Neuron (in vitro differentiated cells): ENCODE data around the gene RPA1.
"Not testable (repeated sequence)": the region's sequence is repeated elsewhere in the genome, so short reads cannot be mapped to it uniquely, and the experiment has no call there.

ENCODE experiments used
- H2AFZ ChIP-seq: one replicate; pipeline ENCODE4 v1.6.1; 2013; ENCODE audit warnings: low read depth, mild to moderate bottlenecking, inconsistent platforms, low read length, moderate library complexity
- H3K27me3 ChIP-seq: one replicate; pipeline ENCODE4 v1.6.1; 2013; ENCODE audit warnings: low read length; ENCODE audit not compliant: insufficient read depth
- H3K36me3 ChIP-seq: one replicate; pipeline ENCODE4 v1.6.1; 2013; ENCODE audit warnings: low read length; ENCODE audit not compliant: insufficient read depth
- H3K4me1 ChIP-seq: one replicate; pipeline ENCODE4 v1.6.1; 2013; ENCODE audit warnings: low read length; ENCODE audit not compliant: insufficient read depth
- H3K4me3 ChIP-seq: 2 replicates; pipeline ENCODE4 v1.5.1; 2013; ENCODE audit warnings: mild to moderate bottlenecking, low read length, moderate library complexity
- H3K9me3 ChIP-seq: one replicate; pipeline ENCODE4 v1.6.1; 2013; ENCODE audit warnings: low read length

RPA1 gene

DNA sequence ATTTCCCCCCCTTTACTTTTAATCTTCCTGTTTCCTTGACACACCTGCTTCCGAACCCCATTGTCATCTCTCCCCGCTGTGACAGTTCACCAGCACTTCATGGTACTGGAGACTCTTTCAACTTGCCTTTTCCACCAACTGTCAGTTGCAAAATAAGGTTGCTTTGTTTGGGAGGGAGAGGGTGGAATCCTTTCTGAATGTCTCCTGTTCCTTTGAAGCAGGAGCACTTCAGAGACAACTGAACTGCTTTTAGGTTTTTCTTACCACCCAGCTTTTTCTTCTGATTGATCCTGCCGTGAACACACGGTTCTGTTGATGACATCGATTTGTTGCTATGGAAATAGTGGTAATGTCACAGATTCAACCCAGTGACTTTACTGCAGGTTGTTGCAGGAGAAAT, 42.0 kb downstream of the RPA1 start:
- no peak overlapping the region for H2AFZ ChIP-seq
- no peaks in the 10 kb centered on the region for H3K9me3 ChIP-seq
- H3K4me1 ChIP-seq: no peaks in the 10 kb centered on the region
- H3K4me3 ChIP-seq: no peak overlapping the region
- peaks cover 53% of the 10 kb centered on the region for H3K36me3 ChIP-seq
- no peaks in the 10 kb centered on the region for H3K27me3 ChIP-seq

GRCh38 chr17:1872254-1872653, 42.4 kb downstream of the RPA1 start:
- no peak overlapping the region for H2AFZ ChIP-seq
- H3K9me3 ChIP-seq: no peaks in the 10 kb centered on the region
- H3K4me1 ChIP-seq: no peaks in the 10 kb centered on the region
- H3K36me3 ChIP-seq: peaks cover 58% of the 10 kb centered on the region
- no peak overlapping the region for H3K4me3 ChIP-seq
- H3K27me3 ChIP-seq: no peaks in the 10 kb centered on the region

GRCh38 chr17:1872976-1873375, 43.2 kb downstream of the RPA1 start:
- Histone ChIP-seq H3K4me3 (no peak overlapping the region), H2AFZ (no peak overlapping the region), H3K4me1 (no peaks in the 10 kb centered on the region), H3K36me3 (peaks cover 63% of the 10 kb centered on the region), H3K9me3 (no peaks in the 10 kb centered on the region), H3K27me3 (no peaks in the 10 kb centered on the region)

DNA sequence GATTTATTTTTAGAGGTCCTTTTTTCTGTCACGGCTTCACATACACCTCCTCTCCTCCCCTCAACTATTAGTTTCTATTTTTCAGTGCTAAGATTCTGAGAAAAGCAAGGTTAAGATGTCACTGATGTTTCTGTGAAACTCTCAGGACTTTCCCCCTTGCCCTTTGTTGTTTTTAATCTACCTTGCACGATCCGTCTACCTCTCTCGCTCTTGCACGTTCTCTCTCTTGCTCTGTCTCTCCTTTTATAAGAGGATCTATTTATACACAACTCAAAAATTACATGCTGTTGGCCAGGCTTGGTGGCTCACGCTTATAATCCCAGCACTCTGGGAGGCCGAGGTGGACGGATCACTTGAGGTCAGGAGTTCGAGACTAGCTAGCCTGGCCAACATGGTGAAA, 43.6 kb downstream of the RPA1 start:
- no peaks in the 10 kb centered on the region for H3K27me3 ChIP-seq
- H2AFZ ChIP-seq: no peak overlapping the region
- H3K4me1 ChIP-seq: no peaks in the 10 kb centered on the region
- no peak overlapping the region for H3K4me3 ChIP-seq
- H3K36me3 ChIP-seq: peaks cover 65% of the 10 kb centered on the region
- H3K9me3 ChIP-seq: no peaks in the 10 kb centered on the region

DNA sequence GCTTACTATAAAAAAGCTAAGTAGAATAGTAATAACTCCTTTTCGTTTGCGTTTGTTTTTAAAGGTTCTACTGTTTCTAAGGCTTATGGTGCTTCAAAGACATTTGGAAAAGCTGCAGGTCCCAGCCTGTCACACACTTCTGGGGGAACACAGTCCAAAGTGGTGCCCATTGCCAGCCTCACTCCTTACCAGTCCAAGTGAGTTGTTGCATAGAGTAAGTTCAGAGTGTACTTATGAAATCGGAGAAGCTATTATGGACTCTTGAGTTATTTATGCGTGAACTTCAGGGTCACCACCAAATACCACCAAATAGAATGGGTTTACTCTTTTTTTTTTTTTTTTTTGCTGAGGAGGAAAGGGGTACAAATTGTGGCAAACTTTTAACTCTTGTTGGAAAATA, 45.8 kb downstream of the RPA1 start:
- no peaks in the 10 kb centered on the region for H3K27me3 ChIP-seq
- H2AFZ ChIP-seq: no peak overlapping the region
- H3K9me3 ChIP-seq: no peaks in the 10 kb centered on the region
- peaks cover 6% of the 10 kb centered on the region for H3K4me1 ChIP-seq
- H3K36me3 ChIP-seq: peaks cover 74% of the 10 kb centered on the region
- no peak overlapping the region for H3K4me3 ChIP-seq

GRCh38 chr17:1878419-1879121, 48.8 kb downstream of the RPA1 start:
- H3K4me1 ChIP-seq: peaks cover 15% of the 10 kb centered on the region
- H3K4me3 ChIP-seq: no peak overlapping the region
- H2AFZ ChIP-seq: no peak overlapping the region
- peaks cover under 1% of the 10 kb centered on the region for H3K9me3 ChIP-seq
- no peaks in the 10 kb centered on the region for H3K27me3 ChIP-seq
- H3K36me3 ChIP-seq: peaks cover 77% of the 10 kb centered on the region

DNA sequence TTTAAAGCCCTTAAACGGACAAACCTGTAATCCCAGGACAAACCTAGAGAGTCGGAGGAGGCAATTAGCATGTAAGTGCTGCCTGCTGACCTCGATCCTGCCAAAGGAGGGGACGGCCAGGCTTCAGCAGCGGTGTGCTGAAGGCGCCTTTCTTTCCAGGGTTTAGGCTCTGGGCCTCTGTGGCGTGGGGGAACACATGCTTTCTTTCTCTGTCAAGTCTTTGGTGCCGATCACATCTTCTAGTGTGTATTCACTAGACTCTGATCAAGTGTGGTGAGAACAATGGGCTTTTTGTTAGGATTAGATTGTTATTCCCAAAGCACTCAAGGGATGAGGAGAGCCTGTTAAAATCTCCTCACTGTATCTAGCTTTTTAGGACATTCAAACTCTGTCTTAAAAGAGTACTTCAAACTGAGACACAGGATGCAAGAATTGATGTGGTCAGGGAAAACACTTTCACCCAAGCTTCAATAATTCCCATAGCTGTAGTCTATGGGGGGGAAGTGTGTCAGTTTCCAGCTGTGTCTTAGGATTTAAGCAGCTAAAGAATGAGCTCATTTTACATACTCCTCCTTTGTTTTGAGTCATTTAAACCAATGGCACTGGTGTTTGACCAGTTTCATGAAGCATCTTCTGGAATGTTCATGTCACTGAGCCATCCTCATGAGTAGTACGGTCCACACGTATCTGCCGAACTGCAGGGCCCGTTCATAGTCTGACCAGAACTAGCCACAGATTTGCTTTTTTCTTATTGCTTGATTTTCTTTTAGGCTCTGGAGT, 51.2 kb downstream of the RPA1 start:
- Histone ChIP-seq H2AFZ (no peak overlapping the region), H3K27me3 (no peaks in the 10 kb centered on the region), H3K9me3 (peaks cover 14% of the 10 kb centered on the region), H3K36me3 (peaks cover 87% of the 10 kb centered on the region), H3K4me1 (peaks cover 15% of the 10 kb centered on the region), H3K4me3 (no peak overlapping the region)

- Histone ChIP-seq H2AFZ (no peak overlapping the region), H3K4me1 (peaks cover 15% of the 10 kb centered on the region), H3K27me3 (no peaks in the 10 kb centered on the region), H3K9me3 (peaks cover 16% of the 10 kb centered on the region), H3K36me3 (peaks cover 86% of the 10 kb centered on the region), H3K4me3 (no peak overlapping the region)
These were observed 53.0 kb downstream of the RPA1 start for GRCh38 chr17:1882836-1883235.

DNA sequence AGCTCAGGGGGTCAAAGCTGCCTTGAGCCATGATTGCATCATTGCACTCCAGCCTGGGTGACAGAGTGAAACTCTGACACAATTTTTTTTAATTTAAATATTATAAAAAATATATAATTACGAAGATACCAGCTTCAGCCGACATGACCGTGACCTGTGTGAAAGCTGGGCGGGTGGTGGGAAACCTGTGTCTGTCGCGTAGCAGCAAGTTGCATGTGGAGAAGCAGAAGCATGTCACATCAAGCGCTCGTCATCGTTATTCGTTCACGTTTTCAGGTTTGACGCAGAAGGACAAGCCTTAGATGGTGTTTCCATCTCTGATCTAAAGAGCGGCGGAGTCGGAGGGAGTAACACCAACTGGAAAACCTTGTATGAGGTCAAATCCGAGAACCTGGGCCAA, 53.7 kb downstream of the RPA1 start:
- H3K4me1 ChIP-seq: peaks cover 15% of the 10 kb centered on the region
- H3K27me3 ChIP-seq: no peaks in the 10 kb centered on the region
- peaks cover 16% of the 10 kb centered on the region for H3K9me3 ChIP-seq
- H3K4me3 ChIP-seq: no peak overlapping the region
- no peak overlapping the region for H2AFZ ChIP-seq
- peaks cover 89% of the 10 kb centered on the region for H3K36me3 ChIP-seq

DNA sequence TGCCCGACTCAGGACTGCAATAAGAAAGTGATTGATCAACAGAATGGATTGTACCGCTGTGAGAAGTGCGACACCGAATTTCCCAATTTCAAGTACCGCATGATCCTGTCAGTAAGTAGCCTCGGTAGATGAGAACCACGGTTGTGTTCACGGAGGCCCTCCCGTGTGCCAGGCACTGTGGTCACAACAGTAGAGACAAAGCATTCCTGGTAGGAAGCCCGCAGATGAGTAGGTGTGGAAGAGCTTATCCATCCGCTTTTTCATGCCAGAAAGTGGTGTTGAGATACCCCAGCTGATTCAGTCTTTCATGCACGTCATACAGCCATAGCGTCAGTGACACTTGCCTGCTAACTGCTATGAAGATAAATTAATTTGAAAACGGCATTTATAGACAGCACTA, 58.9 kb downstream of the RPA1 start:
- no peak overlapping the region for H3K4me3 ChIP-seq
- no peak overlapping the region for H2AFZ ChIP-seq
- H3K9me3 ChIP-seq: peaks cover 14% of the 10 kb centered on the region
- H3K27me3 ChIP-seq: no peaks in the 10 kb centered on the region
- peaks cover 87% of the 10 kb centered on the region for H3K36me3 ChIP-seq
- no peaks in the 10 kb centered on the region for H3K4me1 ChIP-seq

DNA sequence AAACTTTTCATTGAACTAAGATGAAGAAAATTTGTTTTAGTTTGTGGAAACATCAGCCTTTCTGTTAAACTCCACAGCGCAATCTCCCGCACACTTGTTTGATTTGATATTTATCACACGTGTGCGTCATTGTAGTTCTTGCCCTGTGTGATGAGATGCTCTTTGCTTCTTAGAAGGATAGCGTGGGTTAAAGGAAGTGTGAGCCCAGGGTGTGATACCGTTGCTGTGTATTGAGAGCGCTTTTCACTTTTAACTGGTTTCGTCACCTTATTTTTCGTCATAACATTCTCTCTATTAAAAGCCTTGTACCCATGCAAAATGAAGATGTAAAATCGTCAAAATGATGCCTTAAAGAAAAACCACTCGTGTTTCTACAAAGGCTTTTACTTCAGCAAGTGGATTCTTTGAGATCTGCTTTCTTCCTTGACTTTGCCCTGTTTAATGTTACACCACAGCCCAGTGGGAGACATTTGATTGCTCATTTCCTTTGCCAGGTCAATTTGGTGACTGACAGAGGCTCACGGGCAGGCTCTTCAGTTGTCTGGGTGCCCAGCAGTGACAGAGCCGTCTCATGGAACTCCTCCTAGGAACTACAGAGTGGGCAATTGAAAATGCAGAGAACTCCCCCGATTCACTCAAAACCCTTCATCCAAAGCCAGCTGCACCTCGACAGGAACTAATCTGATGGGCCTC, 61.1 kb downstream of the RPA1 start:
- Histone ChIP-seq H3K36me3 (peaks cover 78% of the 10 kb centered on the region), H3K4me1 (no peaks in the 10 kb centered on the region), H2AFZ (no peak overlapping the region), H3K4me3 (no peak overlapping the region), H3K9me3 (peaks cover 3% of the 10 kb centered on the region), H3K27me3 (no peaks in the 10 kb centered on the region)

- Histone ChIP-seq H3K27me3 (no peaks in the 10 kb centered on the region), H3K4me1 (no peaks in the 10 kb centered on the region), H3K4me3 (no peak overlapping the region), H2AFZ (no peak overlapping the region), H3K9me3 (no peaks in the 10 kb centered on the region), H3K36me3 (peaks cover 77% of the 10 kb centered on the region)
These were observed 65.0 kb downstream of the RPA1 start for GRCh38 chr17:1894753-1895339.

DNA sequence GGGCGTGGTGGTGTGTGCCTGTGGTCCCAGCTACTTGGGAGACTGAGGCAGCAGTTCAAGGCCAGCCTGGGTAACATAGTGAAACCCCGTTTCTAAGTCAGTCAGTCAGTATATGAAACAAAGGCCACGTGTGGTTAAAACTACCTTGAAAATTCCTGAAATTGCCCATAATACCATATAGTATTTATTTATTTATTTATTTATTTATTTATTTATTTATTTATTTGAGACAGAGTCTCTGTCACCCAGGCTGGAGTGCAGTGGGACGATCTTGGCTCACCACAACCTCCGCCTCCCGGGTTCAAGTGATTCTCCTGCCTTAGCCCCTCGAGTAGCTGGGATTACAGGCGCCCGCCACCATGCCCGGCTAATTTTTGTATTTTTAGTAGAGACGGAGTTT, 65.7 kb downstream of the RPA1 start:
- not testable (repeated sequence) for H3K27me3 ChIP-seq, H2AFZ ChIP-seq, H3K9me3 ChIP-seq, H3K4me3 ChIP-seq, H3K4me1 ChIP-seq
- peaks cover 72% of the 10 kb centered on the region for H3K36me3 ChIP-seq
